22Rv1 (cell line): ENCODE data around the gene FAM221A.
A peak's percentile ranks its signal among the peaks of the same experiment; 100 is the strongest.

Experiments used
- H3K27ac ChIP-seq: fragments of 450-650 bp; 2 replicates; pipeline ENCODE4 v1.5.1; 2017
- ZFX ChIP-seq: fragments of 450-650 bp; IDR thresholded peaks from 2 replicates; pipeline ENCODE4 v1.6.1; 2017; ENCODE audit warnings: antibody characterized with exemption, borderline replicate concordance
- TF ChIP-seq, protein P1 (sequence below): fragments of 450-650 bp; IDR thresholded peaks from 2 replicates; pipeline ENCODE4 v1.5.1; 2017; ENCODE audit warnings: mild to moderate bottlenecking

Gene FAM221A, protein sequence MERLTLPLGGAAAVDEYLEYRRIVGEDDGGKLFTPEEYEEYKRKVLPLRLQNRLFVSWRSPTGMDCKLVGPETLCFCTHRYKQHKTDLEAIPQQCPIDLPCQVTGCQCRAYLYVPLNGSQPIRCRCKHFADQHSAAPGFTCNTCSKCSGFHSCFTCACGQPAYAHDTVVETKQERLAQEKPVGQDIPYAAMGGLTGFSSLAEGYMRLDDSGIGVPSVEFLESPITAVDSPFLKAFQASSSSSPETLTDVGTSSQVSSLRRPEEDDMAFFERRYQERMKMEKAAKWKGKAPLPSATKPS

DNA sequence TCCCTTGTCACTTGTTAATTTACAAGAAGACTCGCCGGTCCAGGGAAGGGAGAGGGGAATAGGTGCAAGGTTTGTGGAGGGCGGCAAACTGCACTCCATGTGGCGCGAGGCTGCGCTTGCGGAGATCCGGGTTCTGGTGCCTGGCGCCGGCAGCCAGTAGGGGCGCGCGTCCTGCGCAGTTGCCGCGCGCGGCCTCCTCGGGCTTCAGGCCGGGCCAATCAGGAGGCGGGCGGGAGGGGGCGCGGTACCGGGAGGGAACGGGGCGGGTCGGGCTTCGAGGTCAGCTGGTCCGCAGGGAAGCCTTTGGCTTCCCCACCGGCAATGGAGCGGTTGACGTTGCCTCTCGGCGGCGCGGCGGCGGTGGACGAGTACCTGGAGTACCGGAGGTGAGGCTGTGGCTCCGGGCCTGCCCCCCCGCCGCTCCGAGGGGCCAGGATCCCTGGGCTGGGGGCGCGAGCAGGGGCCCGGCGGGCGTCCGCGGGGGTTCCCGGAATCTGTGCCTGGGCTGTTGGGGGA, at the start of gene FAM221A:
TSS of gene FAM221A (plus strand) at position 302 of the 516 bp plus-strand sequence. CDS start at position 322, 20 bp downstream.
- no peak for TF ChIP-seq ZFX
- TF ChIP-seq, protein P1, sequence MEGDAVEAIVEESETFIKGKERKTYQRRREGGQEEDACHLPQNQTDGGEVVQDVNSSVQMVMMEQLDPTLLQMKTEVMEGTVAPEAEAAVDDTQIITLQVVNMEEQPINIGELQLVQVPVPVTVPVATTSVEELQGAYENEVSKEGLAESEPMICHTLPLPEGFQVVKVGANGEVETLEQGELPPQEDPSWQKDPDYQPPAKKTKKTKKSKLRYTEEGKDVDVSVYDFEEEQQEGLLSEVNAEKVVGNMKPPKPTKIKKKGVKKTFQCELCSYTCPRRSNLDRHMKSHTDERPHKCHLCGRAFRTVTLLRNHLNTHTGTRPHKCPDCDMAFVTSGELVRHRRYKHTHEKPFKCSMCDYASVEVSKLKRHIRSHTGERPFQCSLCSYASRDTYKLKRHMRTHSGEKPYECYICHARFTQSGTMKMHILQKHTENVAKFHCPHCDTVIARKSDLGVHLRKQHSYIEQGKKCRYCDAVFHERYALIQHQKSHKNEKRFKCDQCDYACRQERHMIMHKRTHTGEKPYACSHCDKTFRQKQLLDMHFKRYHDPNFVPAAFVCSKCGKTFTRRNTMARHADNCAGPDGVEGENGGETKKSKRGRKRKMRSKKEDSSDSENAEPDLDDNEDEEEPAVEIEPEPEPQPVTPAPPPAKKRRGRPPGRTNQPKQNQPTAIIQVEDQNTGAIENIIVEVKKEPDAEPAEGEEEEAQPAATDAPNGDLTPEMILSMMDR, result peak; percentile 97
- H3K27ac ChIP-seq, result peak within 1 kb of the TSS; percentile 61

GRCh38 chr7:23633417-23633816, 46.6 kb upstream of the FAM221A start:
- H3K27ac ChIP-seq, result no peak overlapping the region
- TF ChIP-seq, protein P1, result no peak
- TF ChIP-seq ZFX, result no peak

DNA sequence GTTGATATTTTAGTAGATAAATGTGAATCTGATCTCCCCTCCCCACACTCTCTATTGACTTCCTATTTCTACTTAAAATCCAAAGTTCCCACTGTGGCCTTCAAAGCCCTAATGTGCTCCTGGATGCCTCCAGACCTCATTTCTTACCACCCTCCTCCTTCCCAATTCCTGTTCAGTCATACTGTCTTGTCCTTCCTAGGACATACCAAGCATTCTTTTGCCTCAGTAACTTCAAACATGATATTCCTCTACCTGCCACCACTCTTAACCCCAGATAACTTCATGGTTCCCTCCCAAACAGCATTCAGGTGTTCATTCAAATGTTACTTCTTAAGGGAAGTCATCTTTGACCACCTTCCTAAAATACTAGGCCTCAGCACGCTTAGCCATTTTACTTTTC, 34.2 kb upstream of the FAM221A start:
- H3K27ac ChIP-seq, result no peak overlapping the region
- TF ChIP-seq ZFX, result no peak

- TF ChIP-seq, protein P1, result no peak
- no peak for TF ChIP-seq ZFX
- H3K27ac ChIP-seq, result no peak overlapping the region
These were observed 26.1 kb upstream of the FAM221A start for GRCh38 chr7:23653942-23654341.

GRCh38 chr7:23654508-23654907, 25.5 kb upstream of the FAM221A start:
- TF ChIP-seq, protein P1, result peak; percentile 80
- TF ChIP-seq ZFX, result no peak
- no peak overlapping the region for H3K27ac ChIP-seq

- no peak overlapping the region for H3K27ac ChIP-seq
- TF ChIP-seq, protein P1, result no peak
- no peak for TF ChIP-seq ZFX
These were observed 24.6 kb upstream of the FAM221A start for GRCh38 chr7:23655433-23655832.

- H3K27ac ChIP-seq, result no peak overlapping the region
- TF ChIP-seq, protein P1, result no peak
- TF ChIP-seq ZFX, result no peak
These were observed 21.1 kb upstream of the FAM221A start for GRCh38 chr7:23658831-23659427.
